ENCODE measurements around the gene LYG1. TPM values are rescaled to one million over a fixed set of nuclear protein-coding genes. Genes with fewer than 3 reads are reported as not detected.
"Not testable (repeated sequence)": the region's sequence is repeated elsewhere in the genome, so short reads cannot be mapped to it uniquely, and the experiment has no call there.

Gene LYG1
- not detected for total RNA-seq

- DNase-seq (ENCODE audit: low read depth in 2 of 3, low spot score in 2 of 3) = not testable (repeated sequence)
Observed at GRCh38 chr2:99301097-99301496, at the start of gene LYG1. TSS of gene LYG1 (minus strand) at chr2:99301197. CDS start at chr2:99295670, 5,527 bp downstream.

- no peak for DNase-seq (ENCODE audit: low read depth in 2 of 3, low spot score in 2 of 3)
Observed at GRCh38 chr2:99350194-99350593, 49.2 kb upstream of the LYG1 start.

DNA sequence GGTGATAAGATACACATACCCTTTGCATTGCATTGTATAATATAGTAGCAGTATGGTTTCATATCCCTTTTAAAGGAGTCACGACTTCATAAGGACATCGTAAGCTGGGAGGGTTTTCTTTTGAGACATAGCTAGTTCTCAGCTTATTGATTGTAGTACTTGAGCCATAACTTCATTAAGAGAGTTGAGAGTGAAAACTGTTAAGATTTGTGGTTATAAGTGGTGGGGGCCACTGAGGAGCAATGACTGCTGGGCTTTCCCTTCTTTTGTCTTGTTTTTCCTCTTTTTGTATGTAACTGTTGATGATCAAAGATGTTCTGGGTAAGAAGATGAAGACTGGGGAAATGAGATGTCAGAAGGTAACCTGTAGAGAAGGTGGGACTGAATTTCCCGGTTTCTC is 47.2 kb upstream of the LYG1 start:
- no peak for DNase-seq (ENCODE audit: low read depth in 2 of 3, low spot score in 2 of 3)

- no peak for DNase-seq (ENCODE audit: low read depth in 2 of 3, low spot score in 2 of 3)
Observed at GRCh38 chr2:99346218-99346617, 45.2 kb upstream of the LYG1 start.

DNA sequence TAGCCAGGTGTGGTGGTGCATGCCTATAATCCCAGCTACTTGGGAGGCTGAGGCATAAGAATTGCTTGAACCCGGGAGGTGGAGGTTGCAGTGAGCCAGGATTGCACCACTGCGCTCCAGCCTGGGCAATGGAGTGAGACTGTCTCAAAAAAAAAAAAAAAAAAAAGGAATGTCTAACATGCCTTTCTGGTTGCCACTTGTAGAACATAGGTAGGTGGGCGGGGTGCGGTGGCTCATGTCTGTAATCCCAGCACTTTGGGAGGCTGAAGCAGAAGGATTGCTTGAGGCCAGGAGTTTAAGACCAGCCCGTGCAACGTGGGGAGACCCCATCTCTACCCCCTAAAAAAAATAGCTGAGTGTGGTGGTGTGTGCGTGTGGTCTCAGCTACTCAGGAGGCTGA is 44.4 kb upstream of the LYG1 start:
- not testable (repeated sequence) for DNase-seq (ENCODE audit: low read depth in 2 of 3, low spot score in 2 of 3)

DNA sequence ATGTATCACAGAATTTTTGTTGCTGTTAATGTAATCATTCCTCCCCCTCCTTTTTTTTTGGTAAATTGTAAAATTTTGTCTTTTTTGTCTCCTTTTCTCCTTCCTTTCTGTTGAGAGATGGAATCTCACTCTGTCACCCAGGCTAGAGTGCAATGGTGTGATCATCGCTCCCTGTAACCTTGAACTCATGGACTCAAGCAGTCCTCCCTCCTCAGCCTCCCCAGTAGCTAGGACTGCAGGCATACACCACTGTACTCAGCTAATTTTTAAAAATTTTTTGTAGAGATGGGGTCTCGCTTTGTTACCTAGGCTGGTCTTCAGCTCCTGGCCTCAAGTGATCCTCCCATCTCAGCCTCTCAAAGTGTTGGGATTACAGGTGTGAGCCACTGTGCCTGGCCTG is 41.5 kb upstream of the LYG1 start:
- no peak for DNase-seq (ENCODE audit: low read depth in 2 of 3, low spot score in 2 of 3)

DNA sequence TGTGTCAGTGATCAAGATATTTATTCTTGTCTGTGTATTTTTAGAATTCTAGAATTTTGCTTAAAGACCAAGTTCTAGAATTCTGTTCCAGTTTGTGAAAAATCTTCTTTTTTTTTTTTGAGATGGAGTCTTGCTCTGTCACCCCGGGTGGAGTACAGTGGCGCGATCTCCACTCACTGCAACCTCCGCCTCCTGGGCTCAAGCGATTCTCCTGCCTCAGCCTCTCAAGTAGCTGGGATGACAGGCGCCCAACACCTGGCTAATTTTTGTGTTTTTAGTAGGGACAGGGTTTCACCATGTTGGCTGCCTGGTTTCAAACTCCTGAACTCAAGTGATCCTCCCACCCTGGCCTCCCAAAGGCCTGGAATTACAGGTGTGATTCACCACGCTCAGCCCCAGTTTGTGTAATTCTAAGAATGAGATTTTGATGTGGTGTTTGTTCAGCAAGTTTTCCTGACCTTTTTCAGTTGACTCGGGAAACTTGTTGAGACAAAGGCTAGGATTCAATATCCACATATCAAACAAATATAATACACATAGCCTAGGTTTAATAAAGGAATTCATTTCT is 39.8 kb upstream of the LYG1 start:
- DNase-seq (ENCODE audit: low read depth in 2 of 3, low spot score in 2 of 3) = no peak

- DNase-seq (ENCODE audit: low read depth in 2 of 3, low spot score in 2 of 3) = peak in 2 of 3 donors; percentile 14 to 23
Observed at GRCh38 chr2:99338029-99338585, 37.1 kb upstream of the LYG1 start.

- peak; percentile 80 to 97 (median 97) for DNase-seq (ENCODE audit: low read depth in 2 of 3, low spot score in 2 of 3)
Observed at GRCh38 chr2:99337113-99338028, 36.4 kb upstream of the LYG1 start, which contains the start of gene EIF5B. TSS of gene EIF5B (plus strand) at chr2:99337389. CDS start at chr2:99337555, 166 bp downstream.

DNA sequence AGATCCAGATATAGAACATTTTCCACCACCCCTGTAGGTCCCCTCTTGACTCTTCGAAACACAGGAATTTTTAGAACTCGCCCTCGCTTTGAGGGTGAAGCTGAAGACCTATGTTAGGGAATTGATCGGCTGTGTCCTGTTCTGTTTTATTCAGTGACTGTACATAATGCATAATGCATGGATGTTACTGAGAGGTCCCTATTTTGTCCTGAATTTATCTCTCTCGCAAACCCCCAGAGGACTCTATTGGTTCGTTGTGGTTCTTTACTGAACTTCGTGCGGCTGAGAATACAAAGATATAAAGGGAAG is 35.8 kb upstream of the LYG1 start:
- DNase-seq (ENCODE audit: low read depth in 2 of 3, low spot score in 2 of 3) = no peak

GRCh38 chr2:99335911-99336803 is 35.2 kb upstream of the LYG1 start, which contains the start of gene TXNDC9:
TSS of gene TXNDC9 (minus strand) at chr2:99336333. CDS start at chr2:99333210, 3,123 bp downstream.
- peak; percentile 92 to 99 (median 99) for DNase-seq (ENCODE audit: low read depth in 2 of 3, low spot score in 2 of 3)

- DNase-seq (ENCODE audit: low read depth in 2 of 3, low spot score in 2 of 3) = no peak
Observed at GRCh38 chr2:99325384-99325783, 24.4 kb upstream of the LYG1 start.

DNA sequence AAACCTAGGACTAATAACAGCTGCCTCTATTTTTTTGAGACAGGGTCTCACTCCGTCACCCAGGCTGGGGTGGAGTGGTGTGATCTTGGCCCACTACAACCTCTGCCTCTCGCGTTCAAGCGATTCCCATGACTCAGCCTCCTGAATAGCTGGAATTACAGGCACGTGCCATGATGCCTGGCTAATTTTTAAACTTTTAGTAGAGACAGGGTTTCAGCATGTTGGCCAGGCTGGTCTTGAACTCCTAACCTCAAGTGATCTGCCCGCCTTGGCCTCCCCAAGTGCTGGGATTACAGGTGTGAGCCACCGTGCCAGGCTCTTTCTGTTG is 16.8 kb upstream of the LYG1 start:
- DNase-seq (ENCODE audit: low read depth in 2 of 3, low spot score in 2 of 3) = not testable (repeated sequence)

DNA sequence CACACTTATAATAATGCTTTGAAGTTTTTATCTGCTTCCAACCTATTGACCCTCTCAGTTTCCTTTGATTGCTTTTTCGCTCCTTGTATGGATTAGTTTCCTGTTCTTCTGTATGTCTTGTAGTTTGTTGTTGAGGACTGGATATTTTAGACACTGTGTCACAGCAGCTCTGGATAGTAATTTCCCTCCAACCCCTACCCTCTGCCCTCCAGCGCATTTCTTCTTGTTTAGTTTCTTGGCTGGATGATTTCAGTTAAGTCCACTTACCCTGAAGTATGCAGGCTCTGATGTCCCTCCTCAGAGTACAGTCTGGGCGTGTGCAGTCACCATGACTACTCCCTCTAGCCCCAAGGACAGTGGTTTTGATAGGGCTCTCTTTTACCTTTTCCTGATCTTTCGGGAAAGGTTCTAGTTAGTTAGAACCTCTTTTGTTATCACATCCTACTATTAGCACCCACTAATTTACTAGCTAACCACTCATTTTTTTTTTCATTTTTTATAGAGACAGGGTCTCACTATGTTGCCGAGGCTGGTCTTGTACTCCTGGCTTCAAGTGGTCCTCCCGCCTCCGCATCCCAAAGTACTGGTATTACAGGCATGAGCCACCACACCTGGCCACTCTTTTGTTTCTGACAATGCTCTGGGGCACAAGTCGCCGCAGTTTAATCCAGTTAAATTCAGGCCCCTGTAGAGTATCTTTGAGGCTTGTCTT is 16.3 kb upstream of the LYG1 start:
- no peak for DNase-seq (ENCODE audit: low read depth in 2 of 3, low spot score in 2 of 3)

DNA sequence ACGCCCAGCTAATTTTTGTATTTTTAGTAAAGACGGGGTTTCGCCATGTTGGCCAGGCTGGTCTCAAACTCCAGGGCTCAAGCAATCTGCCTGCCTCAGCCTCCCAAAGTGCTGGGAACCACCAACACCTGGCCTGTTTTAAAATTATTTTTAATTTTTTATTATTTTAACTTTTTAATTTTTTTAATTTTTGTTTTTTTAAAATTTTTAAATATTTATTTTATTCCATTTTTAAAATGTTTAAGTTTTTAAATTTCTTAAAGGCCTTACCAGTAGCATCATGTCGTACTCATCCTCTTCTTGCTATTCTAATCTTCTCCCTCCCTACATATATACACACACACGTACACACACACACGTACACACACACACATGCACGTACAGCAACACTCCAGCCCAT is 1.4 kb downstream of the LYG1 start:
- DNase-seq (ENCODE audit: low read depth in 2 of 3, low spot score in 2 of 3) = no peak

- DNase-seq (ENCODE audit: low read depth in 2 of 3, low spot score in 2 of 3) = no peak
Observed at GRCh38 chr2:99297994-99298393, 3.0 kb downstream of the LYG1 start.

DNA sequence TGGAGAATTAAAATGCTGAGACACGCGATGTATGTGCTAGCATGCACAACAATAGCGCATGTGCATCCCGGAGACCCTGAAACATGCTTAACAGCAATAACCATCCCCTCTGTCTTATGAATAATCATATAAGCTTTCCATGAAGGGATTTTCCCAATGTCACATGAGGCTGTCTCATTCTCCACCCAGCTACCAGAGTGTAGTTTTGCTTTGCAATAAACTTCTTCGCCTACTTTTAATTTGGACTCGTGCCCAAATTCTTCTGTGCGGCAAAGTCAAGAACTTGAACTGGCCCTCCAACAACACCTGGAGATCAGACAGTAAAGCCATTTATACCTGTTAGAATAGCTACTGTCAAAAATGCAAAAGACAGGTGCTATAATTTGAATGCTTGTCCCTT is 15.5 kb downstream of the LYG1 start:
- no peak for DNase-seq (ENCODE audit: low read depth in 2 of 3, low spot score in 2 of 3)

DNA sequence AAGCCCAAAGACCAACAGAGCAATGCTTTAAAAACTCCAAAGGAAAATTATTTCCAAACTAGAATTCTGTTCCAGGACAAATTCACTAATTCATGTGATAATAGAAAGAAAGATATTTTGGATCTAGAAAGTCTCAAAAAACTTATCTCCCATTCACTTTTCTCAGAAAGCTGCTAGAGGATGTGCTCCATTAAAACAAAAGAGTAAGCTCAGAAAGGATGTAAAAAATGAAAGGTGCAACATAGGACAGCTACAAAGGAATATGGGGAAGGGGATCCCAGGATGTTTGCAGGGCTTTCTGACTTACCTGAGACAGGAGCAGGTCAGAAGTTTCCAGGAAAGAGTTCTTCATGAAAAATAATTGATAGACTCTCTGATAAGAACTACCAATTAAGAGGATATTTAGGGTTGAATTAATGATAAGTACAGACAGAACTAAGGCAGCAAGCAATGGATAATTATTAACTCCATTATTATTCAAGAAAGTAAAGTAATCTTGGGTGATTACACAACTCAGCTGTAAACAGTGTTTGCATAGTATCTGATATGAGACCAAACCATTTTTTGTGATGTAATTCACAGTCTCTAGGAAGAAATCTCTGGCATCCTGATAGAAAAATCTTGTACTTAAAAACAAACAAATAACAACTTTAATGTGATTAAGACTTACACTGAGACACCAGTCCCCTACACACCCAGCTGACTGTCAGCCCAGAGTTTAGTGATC is 20.9 kb downstream of the LYG1 start:
- DNase-seq (ENCODE audit: low read depth in 2 of 3, low spot score in 2 of 3) = no peak

DNA sequence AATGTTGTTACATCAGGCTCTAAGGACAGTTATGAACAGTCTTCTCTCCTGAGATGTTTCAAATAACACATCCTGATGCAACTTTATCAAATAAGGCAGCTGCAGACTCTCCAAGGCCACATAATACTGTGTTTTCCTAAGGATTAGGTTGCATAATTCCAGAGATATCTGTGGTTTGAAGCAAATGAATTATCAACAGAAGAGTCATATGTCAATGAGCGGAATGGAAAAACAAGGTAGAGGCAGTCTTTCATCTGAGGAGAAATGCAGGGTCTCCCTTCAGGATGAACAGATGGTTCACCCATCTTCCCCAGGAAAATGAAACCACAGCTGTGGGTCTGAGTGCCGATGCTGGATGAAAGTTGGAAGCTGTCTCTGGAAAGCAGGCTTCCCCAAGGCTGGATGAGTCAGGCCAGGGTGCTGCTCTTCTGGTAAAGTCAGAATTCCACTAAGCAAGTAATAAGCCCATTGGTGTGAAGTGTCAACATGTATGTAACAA is 22.2 kb downstream of the LYG1 start:
- no peak for DNase-seq (ENCODE audit: low read depth in 2 of 3, low spot score in 2 of 3)

Data from hematopoietic multipotent progenitor cell (in vitro differentiated cells).